GM18907 (cell line): ENCODE measurements around the gene LMAN2.
"Not testable (repeated sequence)": the region's sequence is repeated elsewhere in the genome, so short reads cannot be mapped to it uniquely, and the experiment has no call there.

ENCODE experiments used
- ATAC-seq: cut with Tn5 transposase; IDR thresholded peaks from one replicate; pipeline ENCODE4 v1.9.1; 2021; ENCODE audit warnings: mild to moderate bottlenecking, moderate library complexity; ENCODE audit not compliant: unreplicated experiment

LMAN2 gene

GRCh38 chr5:177349762-177350161 is 1.7 kb downstream of the LMAN2 start:
- ATAC-seq: no peak

GRCh38 chr5:177349362-177349647 is 2.2 kb downstream of the LMAN2 start:
- ATAC-seq: no peak

- ATAC-seq: no peak
These were observed 3.8 kb downstream of the LMAN2 start for GRCh38 chr5:177347699-177348098.

- no peak for ATAC-seq
These were observed 4.6 kb downstream of the LMAN2 start for GRCh38 chr5:177346820-177347219.

- no peak for ATAC-seq
These were observed 6.6 kb downstream of the LMAN2 start for GRCh38 chr5:177344891-177345290.

GRCh38 chr5:177343777-177344176 is 7.7 kb downstream of the LMAN2 start:
- no peak for ATAC-seq

GRCh38 chr5:177343000-177343399 is 8.5 kb downstream of the LMAN2 start:
- not testable (repeated sequence) for ATAC-seq

- ATAC-seq: no peak
These were observed 12.3 kb downstream of the LMAN2 start for GRCh38 chr5:177339107-177339638.

GRCh38 chr5:177338251-177339106 is 13.0 kb downstream of the LMAN2 start:
- ATAC-seq: no peak

GRCh38 chr5:177336603-177337494 is 14.6 kb downstream of the LMAN2 start:
- no peak for ATAC-seq

- ATAC-seq: no peak
These were observed 15.4 kb downstream of the LMAN2 start for GRCh38 chr5:177336112-177336511.

- ATAC-seq: no peak
These were observed 15.8 kb downstream of the LMAN2 start for GRCh38 chr5:177335701-177336065.

GRCh38 chr5:177334781-177335700 is 16.4 kb downstream of the LMAN2 start:
- ATAC-seq: no peak

- no peak for ATAC-seq
These were observed 17.3 kb downstream of the LMAN2 start for GRCh38 chr5:177334155-177334551.

GRCh38 chr5:177333420-177334154 is 17.9 kb downstream of the LMAN2 start:
- ATAC-seq: no peak

- no peak for ATAC-seq
These were observed 18.6 kb downstream of the LMAN2 start for GRCh38 chr5:177332896-177333260.

- ATAC-seq: no peak
These were observed 19.2 kb downstream of the LMAN2 start for GRCh38 chr5:177332031-177332895.

GRCh38 chr5:177330991-177331842 is 20.3 kb downstream of the LMAN2 start:
- no peak for ATAC-seq
